ENCODE results near the gene CHTF8.

GRCh38 chr16:69112285-69113129 lies 19.9 kb downstream of the CHTF8 start:
- TF ChIP-seq CTCF (IDR thresholded peaks at IDR 0.05) = peak; percentile 53 to 68 (median 59)
- TF ChIP-seq POLR2A (IDR thresholded peaks at IDR 0.05) = no peak

All from upper lobe of left lung (tissue), 4 donors.